Measurements from ENCODE around the gene PSMB1. TPM values are rescaled to one million over a fixed set of nuclear protein-coding genes. Genes with fewer than 3 reads are reported as not detected.

The PSMB1 gene
- total and polyA plus RNA-seq, 9 of the 15 experiments (the other 6 are each of a cell fraction or from before 2014, with no cell fraction given), result 447 to 2,953 (median 884) TPM

- TF ChIP-seq ZNF407 (IDR thresholded peaks at IDR 0.05; ENCODE audit: low read depth) (no peak), ZNF668 (CRISPR knock-in tag; IDR thresholded peaks at IDR 0.05) (no peak), THAP12 (CRISPR knock-in tag; IDR thresholded peaks at IDR 0.05) (peak; percentile 98), CREM (IDR thresholded peaks at IDR 0.05; ENCODE audit: low read depth) (peak; percentile 98), GATAD2A (IDR thresholded peaks at IDR 0.05) (no peak), ARID4B (CRISPR knock-in tag; IDR thresholded peaks at IDR 0.05) (peak; percentile 88; the same call in 1 of the 2 replicates), NCOA1 (IDR thresholded peaks at IDR 0.05; ENCODE audit: low read depth) (no peak), PYGO2 (tag; IDR thresholded peaks at IDR 0.05) (no peak), ATF6 (CRISPR knock-in tag; IDR thresholded peaks at IDR 0.05) (0 out of 2 replicates have a peak, but pooled peaks have one; percentile 57)
Measured at GRCh38 chr6:170552765-170553533, at the start of gene PSMB1 (continued).

Data from K562 (cell line).